Measurements from ENCODE around the gene GSTK1. TPM values are rescaled to one million over a fixed set of nuclear protein-coding genes. Genes with fewer than 3 reads are reported as not detected.

GSTK1 gene
- total and polyA plus RNA-seq, 9 donors, result 77.2 to 98.4 (median 84.4) TPM

GRCh38 chr7:143305423-143306070 lies 42.3 kb downstream of the GSTK1 start:
- Histone ChIP-seq H3K27me3 (ENCODE audit: control insufficient read depth, insufficient read depth, low read length) (no peaks in the 10 kb centered on the region), H3K9me3 (replicated peaks; ENCODE audit: control insufficient read depth, low read depth, low read length) (no peaks in the 10 kb centered on the region), H3K4me1 (ENCODE audit: control insufficient read depth, insufficient read depth, low read length) (no peaks in the 10 kb centered on the region), H3K36me3 (ENCODE audit: control insufficient read depth, insufficient read depth, low read length) (peaks cover 65% of the 10 kb centered on the region), H3K27ac (ENCODE audit: low read length) (no peak overlapping the region), H3K4me3 (ENCODE audit: low read length) (no peak overlapping the region)
- no peak for DNase-seq
- WGBS (ENCODE audit: insufficient coverage), result 59% methylated on average over 8 of the region's 10 CpGs

- Histone ChIP-seq H3K27ac (ENCODE audit: low read length) (no peak overlapping the region), H3K4me3 (ENCODE audit: low read length) (no peak overlapping the region), H3K27me3 (ENCODE audit: control insufficient read depth, insufficient read depth, low read length) (no peaks in the 10 kb centered on the region), H3K9me3 (replicated peaks; ENCODE audit: control insufficient read depth, low read depth, low read length) (no peaks in the 10 kb centered on the region), H3K4me1 (ENCODE audit: control insufficient read depth, insufficient read depth, low read length) (no peaks in the 10 kb centered on the region), H3K36me3 (ENCODE audit: control insufficient read depth, insufficient read depth, low read length) (peaks cover 40% of the 10 kb centered on the region)
- WGBS (ENCODE audit: insufficient coverage), result 100% methylated on average over 1 of the region's 2 CpGs
- DNase-seq, result no peak
Observed at GRCh38 chr7:143308632-143309031, 45.4 kb downstream of the GSTK1 start.

GRCh38 chr7:143314127-143314526 lies 50.9 kb downstream of the GSTK1 start:
- Histone ChIP-seq H3K9me3 (replicated peaks; ENCODE audit: control insufficient read depth, low read depth, low read length) (no peaks in the 10 kb centered on the region), H3K36me3 (ENCODE audit: control insufficient read depth, insufficient read depth, low read length) (no peaks in the 10 kb centered on the region), H3K4me1 (ENCODE audit: control insufficient read depth, insufficient read depth, low read length) (peaks cover 13% of the 10 kb centered on the region), H3K27ac (ENCODE audit: low read length) (no peak overlapping the region), H3K4me3 (ENCODE audit: low read length) (no peak overlapping the region), H3K27me3 (ENCODE audit: control insufficient read depth, insufficient read depth, low read length) (no peaks in the 10 kb centered on the region)
- DNase-seq, result no peak

- H3K27ac ChIP-seq (ENCODE audit: low read length), result no peak within 1 kb of the TSS
- WGBS (ENCODE audit: insufficient coverage), result 93% methylated on average over 2 of the region's 5 CpGs
- no peak within 1 kb of the TSS for H3K4me3 ChIP-seq (ENCODE audit: low read length)
- no peaks in the 10 kb centered on the region for H3K36me3 ChIP-seq (ENCODE audit: control insufficient read depth, insufficient read depth, low read length)
- H3K4me1 ChIP-seq (ENCODE audit: control insufficient read depth, insufficient read depth, low read length), result peaks cover 13% of the 10 kb centered on the region
- H3K27me3 ChIP-seq (ENCODE audit: control insufficient read depth, insufficient read depth, low read length), result no peaks in the 10 kb centered on the region
- peak; percentile 29 for DNase-seq
- no peaks in the 10 kb centered on the region for H3K9me3 ChIP-seq (replicated peaks; ENCODE audit: control insufficient read depth, low read depth, low read length)
Observed at GRCh38 chr7:143315776-143316175, 52.5 kb downstream of the GSTK1 start, which contains the start of gene CLCN1. TSS of gene CLCN1 (plus strand) at chr7:143316111. CDS start at chr7:143316213, 102 bp downstream.

GRCh38 chr7:143316492-143316891 lies 53.3 kb downstream of the GSTK1 start:
- Histone ChIP-seq H3K4me3 (ENCODE audit: low read length) (no peak overlapping the region), H3K4me1 (ENCODE audit: control insufficient read depth, insufficient read depth, low read length) (peaks cover 13% of the 10 kb centered on the region), H3K36me3 (ENCODE audit: control insufficient read depth, insufficient read depth, low read length) (no peaks in the 10 kb centered on the region), H3K27ac (ENCODE audit: low read length) (no peak overlapping the region), H3K9me3 (replicated peaks; ENCODE audit: control insufficient read depth, low read depth, low read length) (no peaks in the 10 kb centered on the region), H3K27me3 (ENCODE audit: control insufficient read depth, insufficient read depth, low read length) (no peaks in the 10 kb centered on the region)
- 67% methylated on average over 1 of the region's 4 CpGs for WGBS (ENCODE audit: insufficient coverage)
- DNase-seq, result no peak

GRCh38 chr7:143318661-143319060 lies 55.4 kb downstream of the GSTK1 start:
- Histone ChIP-seq H3K4me1 (ENCODE audit: control insufficient read depth, insufficient read depth, low read length) (peaks cover 28% of the 10 kb centered on the region), H3K36me3 (ENCODE audit: control insufficient read depth, insufficient read depth, low read length) (no peaks in the 10 kb centered on the region), H3K27ac (ENCODE audit: low read length) (no peak overlapping the region), H3K27me3 (ENCODE audit: control insufficient read depth, insufficient read depth, low read length) (no peaks in the 10 kb centered on the region), H3K9me3 (replicated peaks; ENCODE audit: control insufficient read depth, low read depth, low read length) (no peaks in the 10 kb centered on the region), H3K4me3 (ENCODE audit: low read length) (no peak overlapping the region)
- peak; percentile 30 for DNase-seq
- 14% methylated on average over 1 of the region's 5 CpGs for WGBS (ENCODE audit: insufficient coverage)

Other genes starting within 250 kb of the GSTK1 start
- gene OR9A2, start 236.3 kb upstream of the GSTK1 start, total RNA-seq, result 0.18 TPM
- not detected for gene OR9A2, start 236.3 kb upstream of the GSTK1 start, polyA plus RNA-seq (ENCODE audit: insufficient read depth in 1 of 8, insufficient read length in 8 of 8, low replicate concordance in 1 of 8)
- not detected for gene OR6V1, start 211.1 kb upstream of the GSTK1 start, total RNA-seq
- gene OR6V1, start 211.1 kb upstream of the GSTK1 start, polyA plus RNA-seq (ENCODE audit: insufficient read depth in 1 of 8, insufficient read length in 8 of 8, low replicate concordance in 1 of 8), result not detected
- not detected for gene PIP, start 131.4 kb upstream of the GSTK1 start, total RNA-seq
- gene PIP, start 131.4 kb upstream of the GSTK1 start, polyA plus RNA-seq (ENCODE audit: insufficient read depth in 1 of 8, insufficient read length in 8 of 8, low replicate concordance in 1 of 8), result not detected
- not detected for gene TAS2R39, start 80.0 kb upstream of the GSTK1 start, total RNA-seq
- under 1 TPM in 1 of 8 donors, not detected in 7; 0.32 TPM for gene TAS2R39, start 80.0 kb upstream of the GSTK1 start, polyA plus RNA-seq (ENCODE audit: insufficient read depth in 1 of 8, insufficient read length in 8 of 8, low replicate concordance in 1 of 8)
- not detected for gene TAS2R40, start 41.4 kb upstream of the GSTK1 start, total RNA-seq
- gene TAS2R40, start 41.4 kb upstream of the GSTK1 start, polyA plus RNA-seq (ENCODE audit: insufficient read depth in 1 of 8, insufficient read length in 8 of 8, low replicate concordance in 1 of 8), result not detected
- gene TMEM139, start 21.5 kb downstream of the GSTK1 start, total RNA-seq, result 0.40 TPM
- gene TMEM139, start 21.5 kb downstream of the GSTK1 start, polyA plus RNA-seq (ENCODE audit: insufficient read depth in 1 of 8, insufficient read length in 8 of 8, low replicate concordance in 1 of 8), result 1 to 10 TPM in 4 of 8 donors, under 1 TPM in 4; 0.67 to 3.9 (median 1.0) TPM
- gene CASP2, start 24.9 kb downstream of the GSTK1 start, total RNA-seq, result 12.1 TPM
- gene CASP2, start 24.9 kb downstream of the GSTK1 start, polyA plus RNA-seq (ENCODE audit: insufficient read depth in 1 of 8, insufficient read length in 8 of 8, low replicate concordance in 1 of 8), result 10 to 100 TPM; 18.8 to 29.1 (median 21.3) TPM
- gene CLCN1, start 52.7 kb downstream of the GSTK1 start, total RNA-seq, result 1.1 TPM
- 1 to 10 TPM in 5 of 8 donors, under 1 TPM in 3; 0.27 to 3.1 (median 1.2) TPM for gene CLCN1, start 52.7 kb downstream of the GSTK1 start, polyA plus RNA-seq (ENCODE audit: insufficient read depth in 1 of 8, insufficient read length in 8 of 8, low replicate concordance in 1 of 8)
- gene FAM131B, start 99.3 kb downstream of the GSTK1 start, total RNA-seq, result 1.4 TPM
- gene FAM131B, start 99.3 kb downstream of the GSTK1 start, polyA plus RNA-seq (ENCODE audit: insufficient read depth in 1 of 8, insufficient read length in 8 of 8, low replicate concordance in 1 of 8), result 1 to 10 TPM; 1.5 to 2.6 (median 2.0) TPM
- 41.4 TPM for gene ZYX, start 117.9 kb downstream of the GSTK1 start, total RNA-seq
- gene ZYX, start 117.9 kb downstream of the GSTK1 start, polyA plus RNA-seq (ENCODE audit: insufficient read depth in 1 of 8, insufficient read length in 8 of 8, low replicate concordance in 1 of 8), result 100 to 1,000 TPM; 181 to 290 (median 223) TPM
- gene EPHA1, start 145.4 kb downstream of the GSTK1 start, total RNA-seq, result not detected
- 1 to 10 TPM; 2.1 to 6.1 (median 4.4) TPM for gene EPHA1, start 145.4 kb downstream of the GSTK1 start, polyA plus RNA-seq (ENCODE audit: insufficient read depth in 1 of 8, insufficient read length in 8 of 8, low replicate concordance in 1 of 8)
- gene TAS2R60, start 180.0 kb downstream of the GSTK1 start, total RNA-seq, result not detected
- not detected for gene TAS2R60, start 180.0 kb downstream of the GSTK1 start, polyA plus RNA-seq (ENCODE audit: insufficient read depth in 1 of 8, insufficient read length in 8 of 8, low replicate concordance in 1 of 8)
- not detected for gene TAS2R41, start 214.4 kb downstream of the GSTK1 start, total RNA-seq
- gene TAS2R41, start 214.4 kb downstream of the GSTK1 start, polyA plus RNA-seq (ENCODE audit: insufficient read depth in 1 of 8, insufficient read length in 8 of 8, low replicate concordance in 1 of 8), result not detected

Data from muscle of leg (tissue), 11 donors.